NB4 (cell line): Measurements from ENCODE around the gene GLT8D2.

ENCODE experiments used
- CTCF ChIP-seq: IDR thresholded peaks from one replicate; pipeline ENCODE4 v1.5.1; 2012; ENCODE audit warnings: low read depth, low read length
- POLR2A ChIP-seq: IDR thresholded peaks from 2 replicates; pipeline ENCODE4 v1.6.1; 2011; ENCODE audit warnings: mild to moderate bottlenecking; ENCODE audit not compliant: insufficient read length; ENCODE audit errors: extremely low read depth

- no peak for TF ChIP-seq CTCF
- TF ChIP-seq POLR2A: no peak
Observed at GRCh38 chr12:103966736-103967135, 83.3 kb downstream of the GLT8D2 start.
